Mesenchymal stem cell (in vitro differentiated cells and primary cell): Measurements from ENCODE around the gene ELN.
A peak's percentile ranks its signal among the peaks of the same experiment; 100 is the strongest.

ENCODE experiments used
- DNase-seq: peaks from one replicate; pipeline ENCODE4 v3.0.0-alpha.2; 2013
- H2AFZ ChIP-seq: one replicate; pipeline ENCODE4 v1.6.1; 2013; ENCODE audit warnings: low read depth, mild to moderate bottlenecking, control low read depth, inconsistent platforms, low read length, moderate library complexity
- H2AK5ac ChIP-seq: 2 replicates; pipeline ENCODE4 v1.6.1; 2013; ENCODE audit warnings: low read length, moderate library complexity, mild to moderate bottlenecking, inconsistent platforms; ENCODE audit not compliant: severe bottlenecking
- H2BK120ac ChIP-seq: one replicate; pipeline ENCODE4 v1.6.1; 2013; ENCODE audit warnings: low read depth, mild to moderate bottlenecking, inconsistent platforms, low read length, moderate library complexity
- H2BK12ac ChIP-seq, 2 experiments: one replicate each; pipeline ENCODE4 v1.6.1; 2013; ENCODE audit warnings: inconsistent platforms in 2 of 2, low read length in 2 of 2, mild to moderate bottlenecking in 2 of 2, moderate library complexity in 2 of 2, control low read depth in 1 of 2
- H2BK15ac ChIP-seq: one replicate; pipeline ENCODE4 v1.6.1; 2013; ENCODE audit warnings: mild to moderate bottlenecking, low read depth, inconsistent platforms; ENCODE audit not compliant: poor library complexity, severe bottlenecking
- H2BK5ac ChIP-seq: 2 replicates; pipeline ENCODE4 v1.6.1; 2013; ENCODE audit warnings: low read depth, mild to moderate bottlenecking, low read length, control low read depth, inconsistent platforms; ENCODE audit not compliant: poor library complexity, severe bottlenecking
- H3K14ac ChIP-seq, 2 experiments: one replicate each; pipeline ENCODE4 v1.6.1; 2013; ENCODE audit warnings: inconsistent platforms in 2 of 2, low read length in 2 of 2, control low read depth in 1 of 2, mild to moderate bottlenecking in 1 of 2, moderate library complexity in 1 of 2
- H3K18ac ChIP-seq, 2 experiments: one replicate each; pipeline ENCODE4 v1.6.1; 2013; ENCODE audit warnings: inconsistent platforms in 2 of 2, low read length in 2 of 2, control low read depth in 1 of 2, low read depth in 1 of 2, mild to moderate bottlenecking in 1 of 2
- H3K23ac ChIP-seq, 2 experiments: one replicate each; pipeline ENCODE4 v1.6.1; 2013; ENCODE audit warnings: inconsistent platforms in 2 of 2, low read length in 2 of 2, mild to moderate bottlenecking in 2 of 2, moderate library complexity in 2 of 2, control low read depth in 1 of 2
- H3K27ac ChIP-seq: 2 replicates; pipeline ENCODE4 v1.5.1; 2013; ENCODE audit warnings: mild to moderate bottlenecking, moderate library complexity, low read length, control low read depth, inconsistent platforms; ENCODE audit not compliant: poor library complexity, severe bottlenecking
- H3K27me3 ChIP-seq, 2 experiments: 2 replicates each; pipeline versions ENCODE4 v1.6.1 to v1.7.0; 2013; ENCODE audit warnings: low read length in 2 of 2, mild to moderate bottlenecking in 2 of 2, moderate library complexity in 2 of 2, control low read depth in 1 of 2, inconsistent platforms in 1 of 2; ENCODE audit not compliant: control insufficient read depth in 1 of 2, insufficient read depth in 1 of 2
- H3K36me3 ChIP-seq, 2 experiments: 2 replicates each; pipeline versions ENCODE4 v1.6.1 to v1.7.0; 2013; ENCODE audit warnings: low read length in 2 of 2, control low read depth in 1 of 2, inconsistent platforms in 1 of 2, low read depth in 1 of 2, mild to moderate bottlenecking in 1 of 2; ENCODE audit not compliant: insufficient read depth in 2 of 2, control insufficient read depth in 1 of 2
- H3K4ac ChIP-seq, 2 experiments: one replicate each; pipeline ENCODE4 v1.6.1; 2013; ENCODE audit warnings: inconsistent platforms in 2 of 2, low read length in 2 of 2, mild to moderate bottlenecking in 2 of 2, moderate library complexity in 2 of 2, control low read depth in 1 of 2, low read depth in 1 of 2
- H3K4me1 ChIP-seq: 2 replicates; pipeline ENCODE4 v1.6.1; 2013; ENCODE audit warnings: low read depth, low read length, control low read depth; ENCODE audit not compliant: control insufficient read depth, insufficient read depth
- H3K4me2 ChIP-seq: 2 replicates; pipeline ENCODE4 v1.6.1; 2013; ENCODE audit warnings: low read length, mild to moderate bottlenecking, inconsistent platforms; ENCODE audit not compliant: poor library complexity, severe bottlenecking
- H3K4me3 ChIP-seq, 2 experiments: 2 replicates each; pipeline versions ENCODE4 v1.5.1 to v1.7.0; 2013; ENCODE audit warnings: low read length in 2 of 2, mild to moderate bottlenecking in 2 of 2, control low read depth in 1 of 2, low read depth in 1 of 2; ENCODE audit not compliant: insufficient read depth in 1 of 2
- H3K79me1 ChIP-seq: replicated peaks from 2 replicates; pipeline ENCODE4 v1.6.1; 2013; ENCODE audit warnings: mild to moderate bottlenecking, control low read depth, low read length, inconsistent platforms; ENCODE audit not compliant: poor library complexity, severe bottlenecking
- H3K9ac ChIP-seq: 2 replicates; pipeline ENCODE4 v1.7.0; 2013; ENCODE audit warnings: mild to moderate bottlenecking, low read length, moderate library complexity
- H3K9me3 ChIP-seq: 2 replicates; pipeline ENCODE4 v1.7.0; 2013; ENCODE audit warnings: mild to moderate bottlenecking, low read length; ENCODE audit not compliant: control insufficient read depth
- H4K8ac ChIP-seq: one replicate; pipeline ENCODE4 v1.6.1; 2013; ENCODE audit warnings: inconsistent platforms, mild to moderate bottlenecking, low read length, moderate library complexity
- H4K91ac ChIP-seq: one replicate; pipeline ENCODE4 v1.6.1; 2013; ENCODE audit warnings: mild to moderate bottlenecking, low read length, inconsistent platforms
- WGBS: methylation state at CpG from one replicate; pipeline ENCODE4 v1.1.7; 2013; ENCODE audit warnings: mixed read lengths; 5-methylcytosine and 5-hydroxymethylcytosine counted together

ELN gene

GRCh38 chr7:74023092-74023536, 4.9 kb upstream of the ELN start:
- 4% methylated on average over 12 of the region's 12 CpGs for WGBS
- peaks cover 17 to 26% of the 10 kb centered on the region in 2 experiments for H3K27me3 ChIP-seq
- no peak overlapping the region for H2BK120ac ChIP-seq
- DNase-seq, result peak; percentile 78
- H3K79me1 ChIP-seq, result no peaks in the 10 kb centered on the region
- H3K9me3 ChIP-seq, result no peaks in the 10 kb centered on the region
- H3K4ac ChIP-seq, result no peak overlapping the region
- H2BK5ac ChIP-seq, result no peak overlapping the region
- H3K4me3 ChIP-seq, result peak overlapping the region in 1 of 2 experiments; percentile 54
- no peak overlapping the region for H4K91ac ChIP-seq
- H3K36me3 ChIP-seq, result no peaks in the 10 kb centered on the region
- peak overlapping the region; percentile 20 for H4K8ac ChIP-seq
- peaks cover 11% of the 10 kb centered on the region for H3K4me1 ChIP-seq
- no peak overlapping the region for H2AFZ ChIP-seq
- H2BK12ac ChIP-seq, result no peak overlapping the region
- no peak overlapping the region for H3K27ac ChIP-seq
- H3K9ac ChIP-seq, result peak overlapping the region; percentile 11
- no peak overlapping the region for H3K14ac ChIP-seq
- H3K23ac ChIP-seq, result no peak overlapping the region
- no peak overlapping the region for H2BK15ac ChIP-seq
- no peak overlapping the region for H3K4me2 ChIP-seq
- H2AK5ac ChIP-seq, result no peak overlapping the region
- H3K18ac ChIP-seq, result peak overlapping the region in 1 of 2 experiments; percentile 23

- no peak overlapping the region for H3K4me2 ChIP-seq
- H2BK12ac ChIP-seq, result no peak overlapping the region
- WGBS, result 91% methylated on average over 11 of the region's 11 CpGs
- H2BK15ac ChIP-seq, result no peak overlapping the region
- no peak for DNase-seq
- H3K27me3 ChIP-seq, result peaks cover 23 to 24% of the 10 kb centered on the region in 2 experiments
- H2AK5ac ChIP-seq, result no peak overlapping the region
- no peak overlapping the region for H3K4me3 ChIP-seq
- H3K4me1 ChIP-seq, result peaks cover 11% of the 10 kb centered on the region
- H3K18ac ChIP-seq, result no peak overlapping the region
- H3K27ac ChIP-seq, result no peak overlapping the region
- H3K36me3 ChIP-seq, result no peaks in the 10 kb centered on the region
- H2BK5ac ChIP-seq, result no peak overlapping the region
- no peak overlapping the region for H2AFZ ChIP-seq
- no peak overlapping the region for H2BK120ac ChIP-seq
- H4K91ac ChIP-seq, result peak overlapping the region; percentile 18
- no peak overlapping the region for H3K9ac ChIP-seq
- no peaks in the 10 kb centered on the region for H3K9me3 ChIP-seq
- no peak overlapping the region for H3K14ac ChIP-seq
- no peaks in the 10 kb centered on the region for H3K79me1 ChIP-seq
- H4K8ac ChIP-seq, result no peak overlapping the region
- H3K23ac ChIP-seq, result peak overlapping the region in 1 of 2 experiments; percentile 74
- no peak overlapping the region for H3K4ac ChIP-seq
Observed at GRCh38 chr7:74023786-74024185, 4.2 kb upstream of the ELN start.

- no peak overlapping the region for H3K4me2 ChIP-seq
- H3K27me3 ChIP-seq, result peaks cover 23 to 33% of the 10 kb centered on the region in 2 experiments
- H2BK12ac ChIP-seq, result no peak overlapping the region
- no peak overlapping the region for H2AK5ac ChIP-seq
- H3K4ac ChIP-seq, result no peak overlapping the region
- no peak overlapping the region for H3K4me3 ChIP-seq
- WGBS, result 89% methylated on average over 8 of the region's 8 CpGs
- no peak overlapping the region for H2BK5ac ChIP-seq
- H2BK120ac ChIP-seq, result no peak overlapping the region
- H4K91ac ChIP-seq, result no peak overlapping the region
- H3K14ac ChIP-seq, result no peak overlapping the region
- peak overlapping the region in 1 of 2 experiments; percentile 37 for H3K23ac ChIP-seq
- H3K18ac ChIP-seq, result no peak overlapping the region
- no peaks in the 10 kb centered on the region for H3K36me3 ChIP-seq
- no peak for DNase-seq
- no peaks in the 10 kb centered on the region for H3K9me3 ChIP-seq
- peaks cover 15% of the 10 kb centered on the region for H3K4me1 ChIP-seq
- no peaks in the 10 kb centered on the region for H3K79me1 ChIP-seq
- no peak overlapping the region for H2BK15ac ChIP-seq
- no peak overlapping the region for H3K9ac ChIP-seq
- no peak overlapping the region for H4K8ac ChIP-seq
- H2AFZ ChIP-seq, result no peak overlapping the region
- H3K27ac ChIP-seq, result no peak overlapping the region
Observed at GRCh38 chr7:74025146-74025545, 2.8 kb upstream of the ELN start.

- H2BK5ac ChIP-seq, result no peak overlapping the region
- no peak overlapping the region for H3K23ac ChIP-seq
- H3K4me3 ChIP-seq, result no peak overlapping the region
- H3K4ac ChIP-seq, result no peak overlapping the region
- H2AK5ac ChIP-seq, result no peak overlapping the region
- H3K14ac ChIP-seq, result no peak overlapping the region
- H4K91ac ChIP-seq, result no peak overlapping the region
- no peak overlapping the region for H2BK120ac ChIP-seq
- H3K79me1 ChIP-seq, result no peaks in the 10 kb centered on the region
- H3K27me3 ChIP-seq, result peaks cover 23 to 37% of the 10 kb centered on the region in 2 experiments
- no peak overlapping the region for H2AFZ ChIP-seq
- H4K8ac ChIP-seq, result no peak overlapping the region
- no peak overlapping the region for H3K18ac ChIP-seq
- H3K9ac ChIP-seq, result no peak overlapping the region
- WGBS, result 78% methylated on average over 8 of the region's 8 CpGs
- H2BK15ac ChIP-seq, result no peak overlapping the region
- no peak overlapping the region for H2BK12ac ChIP-seq
- no peak overlapping the region for H3K27ac ChIP-seq
- no peaks in the 10 kb centered on the region for H3K9me3 ChIP-seq
- no peak overlapping the region for H3K4me2 ChIP-seq
- H3K36me3 ChIP-seq, result no peaks in the 10 kb centered on the region
- DNase-seq, result no peak
- H3K4me1 ChIP-seq, result peaks cover 16% of the 10 kb centered on the region
Observed at GRCh38 chr7:74025730-74026129, 2.2 kb upstream of the ELN start.
